H9 (cell line): Measurements from ENCODE around the gene WDFY3. TPM values are rescaled to one million over a fixed set of nuclear protein-coding genes. Genes with fewer than 3 reads are reported as not detected.

Experiments
- DNase-seq: peaks from one replicate; pipeline ENCODE4 v3.0.0-alpha.2; 2017
- H2AFZ ChIP-seq: one replicate; pipeline ENCODE4 v1.6.1; 2013; ENCODE audit warnings: mild to moderate bottlenecking, low read length, control low read depth, moderate library complexity
- H2AK5ac ChIP-seq: 2 replicates; pipeline ENCODE4 v1.6.1; 2013; ENCODE audit warnings: low read length, control low read depth, mixed read lengths; ENCODE audit not compliant: insufficient read length
- H2BK120ac ChIP-seq: one replicate; pipeline ENCODE4 v1.6.1; 2013; ENCODE audit warnings: low read depth, mild to moderate bottlenecking, low read length, control low read depth, inconsistent platforms; ENCODE audit not compliant: poor library complexity, severe bottlenecking
- H2BK12ac ChIP-seq: 2 replicates; pipeline ENCODE4 v1.6.1; 2013; ENCODE audit warnings: low read length, control low read depth, mixed read lengths, low read depth; ENCODE audit not compliant: insufficient read length
- H2BK15ac ChIP-seq: 2 replicates; pipeline ENCODE4 v1.6.1; 2013; ENCODE audit warnings: low read depth, low read length, control low read depth
- H2BK20ac ChIP-seq: one replicate; pipeline ENCODE4 v1.6.1; 2013; ENCODE audit warnings: low read depth, mild to moderate bottlenecking, low read length, control low read depth, inconsistent platforms; ENCODE audit not compliant: poor library complexity, severe bottlenecking
- H2BK5ac ChIP-seq: 2 replicates; pipeline ENCODE4 v1.6.1; 2013; ENCODE audit warnings: low read length, control low read depth, mixed read lengths; ENCODE audit not compliant: insufficient read length
- H3K14ac ChIP-seq: 2 replicates; pipeline ENCODE4 v1.6.1; 2013; ENCODE audit warnings: low read length, control low read depth; ENCODE audit not compliant: insufficient read depth
- H3K18ac ChIP-seq: 2 replicates; pipeline ENCODE4 v1.6.1; 2013; ENCODE audit warnings: low read depth, mild to moderate bottlenecking, mixed read lengths, low read length, control low read depth; ENCODE audit not compliant: insufficient read length
- H3K23ac ChIP-seq: 2 replicates; pipeline ENCODE4 v1.6.1; 2013; ENCODE audit warnings: low read length, control low read depth, mixed read lengths, low read depth; ENCODE audit not compliant: insufficient read length
- H3K23me2 ChIP-seq: 2 replicates; pipeline ENCODE4 v1.6.1; 2013; ENCODE audit warnings: low read depth, mild to moderate bottlenecking, mixed read lengths, low read length, control low read depth; ENCODE audit not compliant: insufficient read length, poor library complexity, severe bottlenecking
- H3K27ac ChIP-seq: 2 replicates; pipeline ENCODE4 v1.5.1; 2013; ENCODE audit warnings: low read length, control low read depth, mixed read lengths, low read depth; ENCODE audit not compliant: insufficient read length
- H3K27me3 ChIP-seq: 2 replicates; pipeline ENCODE4 v1.6.1; 2013; ENCODE audit warnings: low read length, control low read depth, inconsistent platforms; ENCODE audit not compliant: insufficient read depth
- H3K4ac ChIP-seq: 2 replicates; pipeline ENCODE4 v1.6.1; 2013; ENCODE audit warnings: low read depth, mild to moderate bottlenecking, control low read depth, inconsistent platforms, low read length, moderate library complexity
- H3K4me1 ChIP-seq: 2 replicates; pipeline ENCODE4 v1.6.1; 2013; ENCODE audit warnings: low read length, control low read depth, inconsistent platforms; ENCODE audit not compliant: insufficient read depth
- H3K4me2 ChIP-seq: 2 replicates; pipeline ENCODE4 v1.6.1; 2013; ENCODE audit warnings: low read length, control low read depth, mixed read lengths; ENCODE audit not compliant: insufficient read length, insufficient read depth
- H3K56ac ChIP-seq: 2 replicates; pipeline ENCODE4 v1.6.1; 2013; ENCODE audit warnings: low read depth, mild to moderate bottlenecking, mixed read lengths, low read length, control low read depth; ENCODE audit not compliant: insufficient read length
- H3K79me1 ChIP-seq: 2 replicates; pipeline ENCODE4 v1.6.1; 2013; ENCODE audit warnings: low read depth, mild to moderate bottlenecking, moderate library complexity, low read length, control low read depth, inconsistent platforms; ENCODE audit not compliant: insufficient read depth, poor library complexity, severe bottlenecking
- H3K79me2 ChIP-seq: 2 replicates; pipeline ENCODE4 v1.6.1; 2013; ENCODE audit warnings: low read length, control low read depth, inconsistent platforms; ENCODE audit not compliant: insufficient read depth
- H3K9ac ChIP-seq: 2 replicates; pipeline ENCODE4 v1.6.1; 2013; ENCODE audit warnings: low read length, control low read depth, mixed read lengths; ENCODE audit not compliant: insufficient read length; ENCODE audit errors: extremely low read depth
- H3K9me3 ChIP-seq: one replicate; pipeline ENCODE4 v1.6.1; 2013; ENCODE audit warnings: low read depth, low read length, inconsistent platforms; ENCODE audit not compliant: control insufficient read depth
- H3T11ph ChIP-seq: one replicate; pipeline ENCODE4 v1.6.1; 2013; ENCODE audit warnings: mild to moderate bottlenecking, low read length, control low read depth, inconsistent platforms
- H4K20me1 ChIP-seq: one replicate; pipeline ENCODE4 v1.6.1; 2013; ENCODE audit not compliant: control insufficient read depth, insufficient read length, insufficient read depth
- H4K5ac ChIP-seq: 2 replicates; pipeline ENCODE4 v1.6.1; 2013; ENCODE audit warnings: low read depth, mild to moderate bottlenecking, mixed read lengths, low read length, control low read depth; ENCODE audit not compliant: insufficient read length
- H4K8ac ChIP-seq: replicated peaks from 2 replicates; pipeline ENCODE4 v1.6.1; 2013; ENCODE audit warnings: low read length, control low read depth, mixed read lengths, low read depth; ENCODE audit not compliant: insufficient read length
- H4K91ac ChIP-seq: 2 replicates; pipeline ENCODE4 v1.6.1; 2013; ENCODE audit warnings: low read depth, mild to moderate bottlenecking, moderate library complexity, mixed read lengths, low read length, control low read depth; ENCODE audit not compliant: insufficient read length
- H3K27ac Mint-ChIP-seq, 3 experiments: 2 replicates in 2 of 3; 3 replicates in 1 of 3; pipeline ENCODE4 v1.8.0; 2020 to 2021; ENCODE audit warnings: mixed read lengths in 3 of 3, mild to moderate bottlenecking in 1 of 3, moderate library complexity in 1 of 3
- H3K27me3 Mint-ChIP-seq: 2 replicates; pipeline ENCODE4 v1.8.0; 2021; ENCODE audit warnings: low read depth, mild to moderate bottlenecking, moderate library complexity, mixed read lengths
- H3K36me3 Mint-ChIP-seq, 3 experiments: 2 replicates in 2 of 3; 3 replicates in 1 of 3; pipeline ENCODE4 v1.8.0; 2020 to 2021; ENCODE audit warnings: low read depth in 3 of 3, mixed read lengths in 3 of 3; ENCODE audit not compliant: insufficient read depth in 1 of 3
- H3K4me1 Mint-ChIP-seq, 2 experiments: 2 replicates each; pipeline ENCODE4 v1.8.0; 2020; ENCODE audit warnings: mixed read lengths in 2 of 2
- H3K4me3 Mint-ChIP-seq, 2 experiments: 2 replicates in 1 of 2; 3 replicates in 1 of 2; pipeline ENCODE4 v1.8.0; 2020 to 2021; ENCODE audit warnings: mild to moderate bottlenecking in 2 of 2, mixed read lengths in 2 of 2, moderate library complexity in 1 of 2
- H3K9me3 Mint-ChIP-seq, 2 experiments: 2 replicates in 1 of 2; 3 replicates in 1 of 2; pipeline ENCODE4 v1.8.0; 2020; ENCODE audit warnings: mild to moderate bottlenecking in 2 of 2, mixed read lengths in 2 of 2, moderate library complexity in 1 of 2
- CTCF ChIP-seq: fragments of 200-600 bp; sonication (generic); conservative IDR thresholded peaks from 3 replicates; pipeline ENCODE4 v1.8.0; 2021; ENCODE audit warnings: antibody characterized with exemption, mild to moderate bottlenecking
- WGBS: extraction: QIAGEN DNeasy Blood & Tissue Kit; methylation state at CpG from one replicate; pipeline ENCODE4 v1.1.7; 2013; ENCODE audit warnings: missing lambda C conversion rate, low lambda C conversion rate, mixed read lengths; ENCODE audit not compliant: insufficient read length; ENCODE audit errors: extremely low coverage; 5-methylcytosine and 5-hydroxymethylcytosine counted together
- total RNA-seq: library from RNA; stranded (reverse); gene quantifications from 2 replicates; pipeline ENCODE4 v1.2.1, GENCODE V29; 2021

Gene WDFY3
- total RNA-seq, 1 experiment from 2014 or later, result 54.6 TPM

- peaks cover 27 to 31% of the 10 kb centered on the region in 2 experiments for H3K9me3 Mint-ChIP-seq
- H4K8ac ChIP-seq, result no peak overlapping the region
- peaks cover 2% of the 10 kb centered on the region for H3K79me1 ChIP-seq
- H3K14ac ChIP-seq, result no peak overlapping the region
- no peak overlapping the region for H2BK120ac ChIP-seq
- no peak for DNase-seq
- no peaks in the 10 kb centered on the region for H3K23me2 ChIP-seq
- peaks cover 24% of the 10 kb centered on the region; the same call in 1 of the 2 replicates for H3K79me2 ChIP-seq
- TF ChIP-seq CTCF, result no peak
- peaks cover 2% of the 10 kb centered on the region; the same call in 1 of the 2 replicates for H3K4me1 ChIP-seq
- no peak overlapping the region for H2AK5ac ChIP-seq
- H2BK12ac ChIP-seq, result no peak overlapping the region
- H3K9ac ChIP-seq, result no peak overlapping the region
- no peaks in the 10 kb centered on the region for H3K9me3 ChIP-seq
- no peak overlapping the region for H2AFZ ChIP-seq
- no peak overlapping the region for H2BK20ac ChIP-seq
- H3K4me3 Mint-ChIP-seq, result no peak overlapping the region
- no peak overlapping the region for H3K18ac ChIP-seq
- no CpG with 5 or more reads among the region's 1 CpG for WGBS
- no peaks in the 10 kb centered on the region for H3K27me3 ChIP-seq
- no peak overlapping the region for H3K4me2 ChIP-seq
- H4K5ac ChIP-seq, result no peak overlapping the region
- peaks cover 21 to 35% (median 27%) of the 10 kb centered on the region in 3 experiments for H3K36me3 Mint-ChIP-seq
- peaks cover 0 to 7% of the 10 kb centered on the region in 2 experiments; a peak in 1 of 4 replicates for H3K4me1 Mint-ChIP-seq
- H2BK15ac ChIP-seq, result no peak overlapping the region
- no peaks in the 10 kb centered on the region for H3K27me3 Mint-ChIP-seq
- H3K23ac ChIP-seq, result no peak overlapping the region
- H4K20me1 ChIP-seq, result no peaks in the 10 kb centered on the region
- no peak overlapping the region for H3T11ph ChIP-seq
- H3K56ac ChIP-seq, result no peak overlapping the region
- H3K27ac ChIP-seq, result no peak overlapping the region
- H2BK5ac ChIP-seq, result no peak overlapping the region
- no peak overlapping the region for H4K91ac ChIP-seq
- 0 out of 7 replicates have a peak overlapping the region, but pooled peaks of 1 of the 3 experiments have one; percentile 75 for H3K27ac Mint-ChIP-seq
- H3K4ac ChIP-seq, result no peak overlapping the region
These were observed 21.5 kb downstream of the WDFY3 start for GRCh38 chr4:84944947-84945346.
